Measurements from ENCODE around the gene ZNF879.

ZNF879 gene

GRCh38 chr5:179060116-179061008 lies 36.8 kb downstream of the ZNF879 start, which contains the start of gene ZNF354C (continued):
- TF ChIP-seq ZBTB44 (tag by site-specific recombination; IDR thresholded peaks at IDR 0.05) (no peak), ZNF26 (tag by site-specific recombination; IDR thresholded peaks at IDR 0.05) (no peak), SCRT2 (tag by site-specific recombination; IDR thresholded peaks at IDR 0.05) (0 out of 2 replicates have a peak, but pooled peaks have one; percentile 21), ZNF324 (tag by site-specific recombination; IDR thresholded peaks at IDR 0.05) (no peak), ZNF2 (tag by site-specific recombination; IDR thresholded peaks at IDR 0.05) (peak; percentile 57; the same call in 1 of the 2 replicates), ZNF274 (IDR thresholded peaks at IDR 0.05; ENCODE audit: low read length) (no peak), ZNF274 (tag by site-specific recombination; IDR thresholded peaks at IDR 0.05; ENCODE audit: borderline replicate concordance) (no peak), ZNF311 (tag by site-specific recombination; IDR thresholded peaks at IDR 0.05; ENCODE audit: borderline replicate concordance) (no peak), PBX3 (CRISPR knock-in tag; IDR thresholded peaks at IDR 0.05) (no peak), ZNF626 (tag by site-specific recombination; IDR thresholded peaks at IDR 0.05) (no peak), ZNF701 (tag by site-specific recombination; IDR thresholded peaks at IDR 0.05) (no peak), ZNF521 (tag by site-specific recombination; IDR thresholded peaks at IDR 0.05) (no peak), ZNF658 (tag by site-specific recombination; IDR thresholded peaks at IDR 0.05) (no peak), SP3 (tag by site-specific recombination; IDR thresholded peaks at IDR 0.05) (0 out of 2 replicates have a peak, but pooled peaks have one; percentile 57), YY2 (tag by site-specific recombination; IDR thresholded peaks at IDR 0.05) (no peak), ZNF366 (tag by site-specific recombination; conservative IDR thresholded peaks at IDR 0.05) (no peak), ZNF624 (tag by site-specific recombination; IDR thresholded peaks at IDR 0.05) (no peak), ZFP69B (tag by site-specific recombination; IDR thresholded peaks at IDR 0.05) (peak; percentile 55; the same call in 1 of the 2 replicates), ZNF175 (tag by site-specific recombination; IDR thresholded peaks at IDR 0.05) (no peak), ZBTB8A (tag by site-specific recombination; IDR thresholded peaks at IDR 0.05) (no peak), ZNF211 (tag by site-specific recombination; IDR thresholded peaks at IDR 0.05; ENCODE audit: low read depth) (no peak), ZNF280C (tag by site-specific recombination; IDR thresholded peaks at IDR 0.05) (no peak), ZNF571 (tag by site-specific recombination; IDR thresholded peaks at IDR 0.05) (no peak), PRDM1 (tag by site-specific recombination; IDR thresholded peaks at IDR 0.05) (no peak), EGR2 (tag by site-specific recombination; IDR thresholded peaks at IDR 0.05; ENCODE audit: low read depth) (peak; percentile 51), ZNF114 (tag by site-specific recombination; IDR thresholded peaks at IDR 0.05) (no peak), ZNF76 (tag by site-specific recombination; IDR thresholded peaks at IDR 0.05; ENCODE audit: borderline replicate concordance, low read depth) (peak; percentile 99), ZNF791 (tag by site-specific recombination; IDR thresholded peaks at IDR 0.05) (no peak), ZXDB (tag by site-specific recombination; IDR thresholded peaks at IDR 0.05) (no peak; the same call in 1 of the 2 replicates), TSHZ1 (tag by site-specific recombination; IDR thresholded peaks at IDR 0.05; ENCODE audit: borderline replicate concordance) (no peak), ZNF214 (tag by site-specific recombination; IDR thresholded peaks at IDR 0.05; ENCODE audit: borderline replicate concordance) (no peak)

Data from HEK293 (cell line).